Hematopoietic multipotent progenitor cell (in vitro differentiated cells): ENCODE data around the gene PTGES3. TPM values are rescaled to one million over a fixed set of nuclear protein-coding genes. Genes with fewer than 3 reads are reported as not detected.
A peak's percentile ranks its signal among the peaks of the same experiment; 100 is the strongest.
"Not testable (repeated sequence)": the region's sequence is repeated elsewhere in the genome, so short reads cannot be mapped to it uniquely, and the experiment has no call there.

Experiments
- DNase-seq, 3 donors: peaks; one replicate each; pipeline ENCODE4 v3.0.0-alpha.2; 2011 to 2015; ENCODE audit warnings: low read depth in 2 of 3, low spot score in 2 of 3
- total RNA-seq: library from RNA; depleted of rRNA; stranded (reverse); fragments of >200 nt; gene quantifications from one replicate; pipeline ENCODE4 v1.2.3, GENCODE V29; 2012

PTGES3 gene
- total RNA-seq, 1 donor = 42.3 TPM

DNA sequence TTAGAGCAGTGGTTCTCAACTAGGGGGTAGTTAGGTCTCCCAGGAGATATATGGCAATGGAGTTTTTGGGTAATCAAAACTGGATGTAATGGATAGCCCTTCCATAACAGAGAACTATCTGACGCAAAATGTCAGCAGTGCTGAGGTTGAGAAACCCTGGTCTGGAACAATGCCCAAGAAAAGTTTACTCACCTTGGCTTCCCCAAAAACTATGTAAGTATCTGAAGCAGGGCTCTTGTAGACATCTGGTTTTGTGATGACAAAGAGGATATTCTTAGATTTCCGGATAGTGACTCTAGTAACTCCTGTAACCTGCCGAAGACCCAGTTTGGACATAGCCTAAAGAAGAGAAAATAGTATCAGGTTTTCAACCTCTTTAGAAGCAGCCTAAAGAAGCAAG lies 25.3 kb upstream of the PTGES3 start:
- no peak for DNase-seq

DNA sequence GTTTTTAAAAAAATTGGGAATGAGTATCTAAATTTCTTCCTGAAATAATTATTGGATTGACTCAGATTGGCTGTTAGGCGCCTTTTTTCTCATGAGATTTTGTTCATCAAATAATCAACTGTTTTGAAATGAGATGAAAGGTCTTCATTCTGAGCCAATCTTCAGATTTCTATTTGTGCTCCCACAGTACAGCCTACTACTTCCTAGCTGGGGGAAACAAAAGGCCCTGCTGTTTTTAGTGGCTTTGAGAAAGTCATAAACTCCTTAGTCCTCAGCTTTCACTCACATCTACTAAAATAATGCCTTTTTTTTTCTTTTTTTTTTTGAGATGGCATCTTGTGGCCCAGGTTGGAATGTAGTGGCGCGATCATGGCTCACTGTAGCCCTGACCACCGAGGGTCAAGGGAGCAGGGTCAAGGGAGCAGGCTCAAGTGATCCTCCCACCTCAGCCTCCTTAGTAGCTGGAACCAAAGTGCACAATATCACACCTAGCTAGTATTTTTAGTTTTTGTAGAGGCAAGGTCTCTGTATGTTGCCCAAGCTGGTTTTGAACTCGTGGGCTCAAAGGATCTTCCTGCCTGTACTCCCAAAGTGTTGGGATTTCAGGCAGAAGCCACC lies 21.8 kb upstream of the PTGES3 start:
- no peak for DNase-seq

DNA sequence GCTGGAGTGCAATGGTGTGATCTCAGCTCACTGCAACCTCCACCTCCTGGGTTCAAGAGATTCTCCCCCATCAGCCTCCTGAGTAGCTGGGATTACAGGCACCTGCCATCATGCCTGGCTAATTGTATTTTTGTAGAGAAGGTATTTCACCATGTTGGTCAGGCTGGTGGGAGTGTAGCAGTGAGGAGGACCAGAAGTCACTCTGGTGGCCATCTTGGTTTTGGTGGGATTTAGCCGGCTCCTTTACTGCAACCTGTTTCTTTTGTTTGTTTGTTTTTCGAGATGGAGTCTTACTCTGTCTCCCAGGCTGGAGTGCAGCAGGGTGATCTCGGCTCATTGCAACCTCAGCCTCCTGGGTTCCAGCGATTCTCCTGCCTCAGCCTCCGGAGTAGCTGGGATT lies 16.4 kb upstream of the PTGES3 start:
- not testable (repeated sequence) for DNase-seq

DNA sequence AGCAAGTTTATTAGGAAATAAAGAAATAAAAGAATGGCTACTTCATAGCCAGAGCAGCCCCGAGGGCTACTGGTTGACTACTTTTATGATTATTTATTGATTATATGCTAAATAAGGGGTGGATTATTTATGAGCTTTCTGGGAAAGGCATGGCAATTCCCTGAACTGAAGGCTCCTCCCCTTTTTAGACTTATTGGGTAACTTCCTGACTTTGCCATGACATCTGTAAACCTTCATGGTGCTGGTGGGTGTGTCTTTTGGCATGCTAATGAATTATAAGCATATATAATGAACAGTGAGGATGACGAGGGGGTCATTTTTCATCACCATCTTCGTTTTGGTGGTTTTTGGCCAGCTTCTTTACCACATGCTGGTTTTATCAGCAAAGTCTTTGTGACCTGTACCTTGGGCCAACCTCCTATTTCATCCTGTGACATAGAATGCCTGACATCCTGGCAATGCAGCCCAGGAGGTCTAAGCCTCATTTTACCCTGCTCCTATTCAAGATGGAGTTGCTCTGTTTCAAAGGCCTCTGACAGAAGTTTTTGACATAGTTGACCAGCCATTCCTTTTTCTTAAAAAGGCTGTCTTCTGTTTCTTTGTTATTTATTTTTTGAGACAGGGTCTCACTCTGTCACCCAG lies 11.1 kb upstream of the PTGES3 start:
- no peak for DNase-seq

DNA sequence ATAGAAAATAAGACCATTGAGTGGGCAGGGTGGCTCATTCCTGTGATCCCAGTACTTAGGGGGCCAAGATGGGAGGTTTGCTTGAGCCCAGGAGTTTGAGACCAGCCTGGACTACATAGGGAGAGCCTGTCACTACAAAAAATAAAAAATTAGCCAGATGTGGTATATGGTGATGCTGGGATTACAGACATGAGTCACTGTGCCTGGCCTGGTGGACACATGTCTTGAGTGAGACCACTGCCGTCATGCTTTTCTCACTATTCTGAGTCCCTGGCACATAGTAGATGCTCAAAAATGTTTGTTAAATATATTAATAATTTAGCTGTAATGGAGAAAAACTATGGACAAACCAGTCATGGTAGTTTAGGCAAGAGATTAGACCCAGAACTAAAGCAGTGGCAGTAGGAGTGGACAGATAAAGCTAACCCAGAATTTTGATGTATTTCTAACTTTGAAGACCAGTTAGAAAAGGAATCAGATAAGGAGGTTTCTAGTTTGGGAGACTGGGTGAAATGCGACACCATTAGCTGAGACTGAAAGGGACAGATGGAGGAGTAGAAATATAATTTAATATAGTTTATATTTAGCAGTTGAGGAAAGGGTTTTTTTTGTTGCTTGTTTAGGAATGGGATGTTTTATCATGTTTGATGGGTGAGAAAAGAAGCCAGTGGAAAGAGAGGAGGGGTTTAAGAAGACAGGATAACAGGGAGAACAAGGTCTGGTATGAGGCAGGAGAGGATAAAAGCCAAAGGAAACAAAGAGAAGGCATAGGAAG lies 7.4 kb upstream of the PTGES3 start:
- no peak for DNase-seq

DNA sequence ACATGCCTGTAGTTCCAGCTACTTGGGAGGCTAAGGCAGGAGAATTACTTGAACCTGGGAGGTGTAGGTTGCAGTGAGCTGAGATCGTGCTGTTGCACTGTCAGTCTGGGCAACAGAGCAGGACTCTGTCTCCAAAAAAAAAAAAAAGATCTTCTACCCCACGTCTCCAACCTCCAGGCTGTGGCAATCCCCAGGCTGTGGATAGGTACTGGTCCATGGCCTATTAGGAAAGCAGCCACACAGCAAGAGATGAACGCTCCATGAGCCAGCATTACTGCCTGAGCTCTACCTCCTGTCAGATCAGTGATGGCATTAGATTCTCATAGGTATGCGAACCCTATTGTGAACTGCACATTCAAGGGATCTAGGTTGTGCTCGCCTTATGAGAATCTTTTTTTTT lies 6.1 kb upstream of the PTGES3 start:
- DNase-seq = no peak

DNA sequence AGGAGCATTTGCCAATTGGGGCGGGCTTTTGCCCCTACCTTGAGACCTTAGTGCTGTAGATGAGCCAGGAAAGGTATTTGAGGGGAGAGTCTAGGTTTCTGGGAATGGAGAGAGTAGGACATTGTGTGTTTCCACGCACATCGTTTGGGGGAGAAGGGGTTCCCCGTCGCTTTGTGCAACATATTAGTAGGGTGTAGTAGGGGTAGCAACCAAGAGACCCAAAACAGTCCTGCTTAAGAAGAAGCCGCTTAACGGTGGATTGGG lies 694 bp upstream of the PTGES3 start:
- no peak for DNase-seq

DNA sequence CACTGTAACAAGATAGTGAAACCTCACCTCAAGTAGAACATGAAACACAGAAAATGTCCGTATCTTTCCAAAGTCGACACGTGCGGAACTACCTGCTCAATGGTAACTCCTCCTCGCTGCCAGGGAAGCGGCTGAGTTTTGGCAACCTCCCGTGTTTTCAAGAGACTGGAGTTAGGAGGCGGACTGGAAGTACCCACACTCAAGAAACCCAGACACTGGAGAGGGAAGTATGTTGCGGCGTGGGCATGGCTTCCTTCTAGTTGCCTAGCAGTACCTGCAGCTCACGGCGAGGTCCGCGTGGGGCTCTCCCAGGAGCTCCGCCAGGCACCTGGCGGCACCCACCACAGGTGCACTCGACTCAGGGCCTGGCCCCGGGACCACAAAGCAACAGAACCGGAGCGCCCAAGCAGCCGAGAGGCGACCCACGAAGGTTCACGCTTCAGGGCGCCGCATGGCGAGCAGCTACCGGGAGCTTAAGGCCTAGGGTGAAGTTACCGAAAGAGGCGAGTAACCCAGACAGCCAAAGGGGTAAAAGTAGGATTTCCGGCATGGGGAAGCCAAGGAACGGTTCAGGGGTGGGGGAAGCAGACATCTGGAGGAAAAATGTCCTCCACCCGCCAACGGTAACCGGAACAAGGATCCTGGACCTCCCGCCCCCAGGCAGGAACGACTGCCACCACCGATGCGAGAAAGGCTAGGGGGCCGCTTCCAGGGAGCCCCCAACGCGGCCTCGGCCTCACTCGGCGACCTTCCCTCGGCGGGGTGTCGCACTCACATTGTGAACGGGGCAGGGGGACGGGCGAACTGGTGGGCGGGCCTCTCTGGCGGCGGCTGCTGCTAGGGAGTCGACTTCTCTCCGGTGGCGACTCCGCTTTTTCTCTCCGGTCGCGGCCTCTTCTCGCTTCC lies 608 bp downstream of the PTGES3 start:
- peak; percentile 38 to 57 (median 48) for DNase-seq

DNA sequence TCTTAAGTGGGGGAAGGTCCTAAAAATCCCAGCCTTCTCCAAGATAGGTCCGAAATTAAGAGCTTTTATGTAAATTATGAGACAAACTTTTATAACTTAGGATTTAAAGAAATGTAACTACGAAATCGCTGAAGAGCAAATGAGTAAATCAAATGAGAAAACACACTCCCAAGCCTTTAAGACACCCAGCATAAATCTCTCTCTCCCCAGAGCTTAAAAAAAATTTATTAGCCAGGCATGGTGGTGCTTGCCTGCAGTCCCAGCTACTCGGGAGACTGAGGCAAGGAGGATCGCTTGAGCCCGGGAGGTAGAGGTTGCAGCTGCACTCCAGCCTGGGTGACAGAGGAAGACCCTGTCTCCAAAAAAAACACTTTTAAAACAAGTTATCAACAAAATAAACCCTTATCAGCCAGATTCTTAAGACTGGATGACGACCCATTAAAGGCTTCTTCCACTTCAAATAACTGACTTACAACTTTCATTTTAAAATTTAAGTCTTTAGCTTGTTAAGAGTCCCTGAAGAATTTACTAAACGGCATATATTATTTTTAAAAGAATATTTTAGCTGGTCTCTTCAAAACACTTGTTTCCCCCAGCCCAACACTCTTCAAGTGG lies 3.2 kb downstream of the PTGES3 start:
- DNase-seq = no peak

DNA sequence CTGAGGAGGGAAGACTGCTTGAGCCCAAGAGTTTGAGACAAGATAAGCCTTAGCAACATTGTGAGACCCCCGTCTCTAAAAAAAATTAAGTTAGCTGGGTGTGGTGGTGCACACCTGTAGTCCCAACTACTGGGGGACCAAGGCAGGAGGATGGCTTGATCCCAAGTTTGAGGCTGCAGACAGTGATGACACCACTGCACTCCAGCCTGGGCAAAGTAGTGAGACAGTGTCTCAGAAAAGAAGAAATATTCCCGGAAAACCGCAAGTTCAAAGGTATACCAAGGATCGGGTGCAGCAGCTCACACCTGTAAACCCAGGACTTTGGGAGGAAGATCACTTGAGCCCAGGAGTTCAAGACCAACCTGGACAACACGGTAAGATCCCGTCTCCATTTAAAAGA lies 5.8 kb downstream of the PTGES3 start:
- DNase-seq = no peak

DNA sequence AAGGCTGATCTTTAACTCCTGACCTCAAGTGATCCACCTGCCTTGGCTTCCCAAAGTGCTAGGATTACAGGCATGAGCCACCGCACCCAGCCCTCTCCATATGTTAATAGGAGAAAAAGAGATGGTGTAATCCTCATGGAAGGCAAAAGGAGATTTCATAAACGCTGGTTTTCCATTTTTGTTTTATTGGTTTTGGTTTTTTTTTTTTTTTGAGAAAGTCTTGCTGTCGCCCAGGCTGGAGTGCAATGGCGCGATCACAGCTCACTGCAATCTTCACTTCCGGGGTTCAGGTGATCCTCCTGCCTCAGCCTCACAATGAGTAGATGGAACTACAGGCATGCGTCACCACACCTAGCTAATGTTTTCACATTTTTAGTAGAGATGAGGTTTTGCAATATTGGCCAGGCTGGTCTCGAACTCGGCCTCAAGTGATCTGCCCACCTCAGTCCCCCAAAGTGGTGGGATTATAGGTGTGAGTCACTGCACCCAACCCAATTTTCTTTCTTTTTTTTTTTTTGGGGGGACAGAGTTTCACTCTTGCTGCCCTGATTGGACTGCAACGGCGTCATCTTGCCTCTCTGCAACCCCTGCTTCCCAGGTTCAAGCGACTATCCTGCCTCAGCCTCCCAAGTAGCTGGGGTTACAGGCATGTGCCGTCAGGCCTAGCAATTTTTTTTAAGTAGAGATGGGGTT lies 8.1 kb downstream of the PTGES3 start:
- DNase-seq = no peak

DNA sequence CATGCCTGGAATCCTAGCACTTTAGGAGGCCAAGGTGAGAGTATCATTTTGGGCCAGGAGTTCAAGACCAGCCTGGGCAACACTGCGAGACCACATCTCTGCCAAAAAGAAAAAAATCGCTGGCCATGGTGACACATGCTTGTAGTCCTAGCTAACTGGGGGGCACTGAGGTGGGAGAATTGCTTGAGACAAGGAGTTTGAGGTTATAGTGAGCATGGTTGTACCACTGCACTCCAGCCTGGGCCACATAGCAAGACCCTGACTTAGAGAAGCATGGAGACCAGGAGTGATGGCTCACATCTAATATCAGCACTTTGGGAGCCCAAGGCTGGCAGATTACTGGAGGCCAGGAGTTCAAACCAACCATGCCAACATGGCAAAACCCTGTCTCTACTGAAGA lies 9.2 kb downstream of the PTGES3 start:
- DNase-seq = no peak

DNA sequence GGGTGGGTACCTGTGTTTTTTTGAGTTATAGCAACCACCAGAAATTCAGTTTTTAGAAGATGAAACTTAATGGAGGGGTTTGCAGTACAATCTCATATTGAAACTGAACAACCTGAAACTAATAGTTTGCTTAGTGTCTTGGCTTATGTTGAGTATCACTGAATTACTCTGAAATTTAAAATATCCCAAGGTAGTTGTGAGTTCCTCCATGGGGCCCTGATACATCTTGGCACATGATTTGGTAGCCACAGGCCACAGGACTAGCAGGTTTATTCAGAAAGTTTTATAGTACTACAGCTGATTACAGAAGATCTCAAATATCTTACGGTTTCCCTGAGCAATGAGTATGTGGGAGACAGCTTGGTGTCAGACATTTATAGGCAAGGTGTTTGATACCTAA lies 10.4 kb downstream of the PTGES3 start:
- DNase-seq = no peak

DNA sequence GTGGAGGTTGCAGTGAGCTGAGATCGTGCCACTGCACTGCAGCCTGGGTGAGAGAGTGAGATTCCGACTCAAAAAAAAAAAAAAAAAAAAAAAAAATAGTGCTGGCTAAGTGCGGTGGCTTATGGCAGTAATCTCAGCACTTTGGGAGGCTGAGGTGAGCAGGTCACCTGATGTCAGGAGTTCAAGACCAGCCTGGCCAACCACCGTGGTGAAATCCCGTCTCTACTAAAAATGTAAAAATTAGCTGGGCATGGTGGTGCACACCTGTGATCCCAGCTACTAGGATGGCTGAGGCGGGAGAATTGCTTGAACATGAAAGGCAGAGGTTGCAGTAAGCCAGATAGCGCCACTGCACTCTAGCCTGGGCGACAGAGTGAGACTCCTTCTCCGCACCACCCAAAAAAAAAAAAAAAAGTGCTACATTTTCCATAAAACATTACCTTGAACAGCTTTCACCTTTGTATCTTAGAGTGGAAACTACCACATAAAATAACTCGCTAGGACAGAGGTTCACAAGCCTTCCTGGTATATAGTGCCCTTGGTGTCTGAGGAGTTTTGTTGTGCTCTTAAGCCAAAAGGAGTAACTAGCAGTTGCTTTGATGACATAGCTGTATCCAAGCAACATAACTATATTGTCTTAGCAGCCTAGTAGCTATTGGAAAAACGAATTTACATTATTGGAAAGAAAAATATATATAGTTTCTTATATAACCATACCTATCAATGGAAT lies 11.1 kb downstream of the PTGES3 start:
- DNase-seq = no peak

DNA sequence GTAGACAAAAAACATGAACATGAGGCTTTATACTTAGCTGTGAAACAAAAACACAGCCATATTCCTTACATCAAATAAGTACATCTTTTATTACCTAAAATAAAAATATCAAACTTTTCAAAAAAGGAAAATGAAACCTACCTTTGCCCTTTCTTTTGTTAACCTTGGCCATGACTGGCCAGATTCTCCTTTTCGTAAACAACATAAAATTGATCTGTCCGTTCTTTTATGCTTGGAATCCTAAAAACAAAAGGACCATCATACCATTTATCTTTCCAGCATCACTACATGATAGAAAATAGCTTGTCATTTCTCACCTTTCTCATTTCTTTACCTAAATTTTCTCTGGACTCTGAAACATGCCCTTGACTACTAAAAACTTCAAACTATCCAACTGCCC lies 16.5 kb downstream of the PTGES3 start:
- DNase-seq = no peak

DNA sequence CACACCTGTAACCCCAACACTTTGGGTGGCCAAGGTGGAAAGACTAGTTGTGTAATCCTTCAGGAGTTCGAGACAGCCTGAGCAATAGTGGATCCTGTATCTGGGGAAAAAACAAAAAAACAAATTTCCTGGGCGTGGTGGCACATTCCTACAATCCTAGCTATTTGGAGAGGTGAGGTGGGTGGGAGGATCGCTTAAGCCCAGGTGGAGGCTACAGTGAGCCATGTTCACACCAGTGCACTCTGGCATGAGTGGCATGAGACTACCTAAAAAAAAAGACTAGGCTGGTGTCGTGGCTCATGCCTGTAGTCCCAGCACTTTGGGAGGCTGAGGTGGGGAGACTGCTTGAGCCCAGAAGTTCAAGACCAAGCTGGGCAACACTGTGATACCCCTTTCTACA lies 17.2 kb downstream of the PTGES3 start:
- DNase-seq = no peak

DNA sequence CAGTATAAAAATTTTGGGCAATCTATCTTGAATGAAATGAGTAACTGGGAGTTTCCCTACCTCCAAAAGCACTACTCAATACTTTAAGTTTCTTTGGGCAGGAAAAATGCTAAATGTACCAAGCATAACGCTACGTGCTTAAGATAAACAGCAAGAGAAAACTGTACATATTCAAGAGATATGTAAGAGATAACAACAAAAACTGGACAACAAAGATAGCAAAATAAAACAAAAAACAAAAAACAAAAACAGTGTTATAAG lies 20.0 kb downstream of the PTGES3 start:
- DNase-seq = no peak

DNA sequence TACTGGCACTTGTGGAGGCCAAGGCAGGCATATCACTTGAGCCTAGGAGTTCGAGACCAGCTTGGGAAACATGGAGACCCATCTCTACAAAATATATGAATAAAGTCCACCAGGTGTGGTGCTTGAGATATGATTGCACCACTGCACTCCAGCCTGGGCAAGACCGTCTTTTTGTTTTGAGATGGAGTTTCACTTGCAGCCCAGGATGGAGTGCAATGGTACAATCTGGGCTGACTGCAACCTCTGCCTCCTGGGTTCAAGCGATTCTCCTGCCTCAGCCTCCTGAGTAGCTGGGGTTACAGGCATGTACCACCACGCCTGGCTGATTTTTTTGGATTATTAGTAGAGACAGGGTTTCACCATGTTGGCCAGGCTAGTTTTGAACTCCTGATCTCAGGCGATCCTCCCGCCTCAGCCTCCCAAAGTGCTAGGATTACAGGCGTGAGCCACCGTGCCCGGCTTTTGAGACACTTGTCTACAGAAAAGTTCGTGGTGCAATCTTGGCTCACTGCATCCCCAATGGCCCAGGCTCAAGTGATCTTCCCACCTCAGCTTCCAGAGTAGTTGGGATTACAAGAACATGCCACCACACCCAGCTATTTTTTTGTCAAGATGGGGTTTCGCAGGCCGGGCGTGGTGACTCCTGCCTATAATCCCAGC lies 26.0 kb downstream of the PTGES3 start:
- no peak for DNase-seq

DNA sequence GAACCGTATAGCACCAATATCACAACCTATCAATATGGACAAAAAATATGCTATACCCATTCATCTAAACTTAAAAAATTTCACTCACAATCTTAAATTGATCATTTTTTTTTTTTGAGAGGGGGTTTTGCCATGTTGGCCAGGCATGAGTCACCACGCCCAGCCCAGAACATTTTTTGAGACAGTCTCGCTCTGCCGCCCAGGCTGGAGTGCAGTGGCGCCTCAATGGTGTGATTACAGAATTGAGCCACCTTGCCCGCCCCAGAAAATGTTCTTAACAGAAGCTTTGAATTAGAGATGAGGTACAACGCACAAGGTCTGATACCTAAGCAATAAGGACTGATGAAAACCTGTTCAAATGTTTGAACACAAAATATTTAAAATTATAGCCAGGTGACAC lies 26.5 kb downstream of the PTGES3 start:
- DNase-seq = no peak
